Measurements from ENCODE around the gene SH3BGR.
A peak's percentile ranks its signal among the peaks of the same experiment; 100 is the strongest.
"Not testable (repeated sequence)": the region's sequence is repeated elsewhere in the genome, so short reads cannot be mapped to it uniquely, and the experiment has no call there.

The SH3BGR gene

DNA sequence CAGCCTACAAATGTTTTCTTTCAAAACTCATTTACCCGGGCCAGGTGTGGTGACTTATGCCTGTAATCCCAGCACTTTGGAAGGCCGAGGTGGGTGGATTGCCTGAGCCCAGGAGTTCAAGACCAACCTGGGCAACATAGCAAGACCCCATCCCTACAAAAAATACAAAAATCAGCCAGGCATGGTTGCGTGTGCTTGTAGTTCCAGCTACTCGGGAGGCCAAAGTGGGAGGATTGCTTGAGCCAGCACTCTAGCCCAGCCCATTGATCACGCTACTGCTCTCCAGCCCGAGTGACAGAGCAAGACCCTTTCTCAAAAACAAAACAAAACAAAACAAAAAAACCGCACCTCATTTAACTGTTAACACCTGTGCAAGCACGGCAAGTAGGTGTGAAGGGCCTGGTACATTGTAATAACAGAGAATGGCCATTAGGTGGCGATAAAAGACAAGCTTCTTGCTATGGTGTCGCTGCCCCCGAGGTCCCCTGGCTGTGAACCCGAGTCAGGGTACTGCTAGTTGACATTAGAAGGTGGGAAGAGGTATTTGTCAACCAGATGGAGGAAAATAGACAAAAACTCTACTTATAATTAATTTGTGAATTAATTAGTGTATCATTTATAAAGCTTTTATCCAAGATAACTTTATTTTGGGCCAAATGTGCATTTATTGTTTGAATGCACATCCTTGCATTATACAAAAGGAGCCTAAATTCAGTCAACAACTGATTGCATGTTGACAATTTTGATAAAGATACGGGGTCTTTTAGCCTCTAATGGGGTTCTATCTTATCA lies 66.5 kb downstream of the SH3BGR start:
- DNase-seq, result peak; percentile 57

DNA sequence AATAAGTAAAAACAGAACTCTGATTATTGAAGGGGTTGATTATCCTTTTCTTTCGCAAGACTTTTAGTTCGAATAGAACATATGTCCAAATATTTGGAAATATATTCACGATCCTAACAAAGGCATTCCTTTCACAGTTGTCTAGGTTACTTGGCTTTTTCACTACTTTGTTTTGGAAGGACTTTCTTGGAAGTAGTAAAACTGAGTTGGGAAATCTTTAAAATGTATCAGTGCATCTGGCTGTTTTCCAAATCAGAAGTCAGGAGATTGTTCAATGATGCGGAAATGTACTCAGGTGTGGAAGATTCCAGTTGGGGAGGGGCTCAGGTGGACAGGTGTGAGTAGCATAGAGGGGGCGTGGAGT lies 67.1 kb downstream of the SH3BGR start:
- DNase-seq, result no peak

GRCh38 chr21:39519835-39520234 lies 68.1 kb downstream of the SH3BGR start:
- DNase-seq, result no peak

- DNase-seq, result no peak
Observed at GRCh38 chr21:39523399-39523798, 71.6 kb downstream of the SH3BGR start.

- no peak for DNase-seq
Observed at GRCh38 chr21:39523915-39524314, 72.1 kb downstream of the SH3BGR start.

DNA sequence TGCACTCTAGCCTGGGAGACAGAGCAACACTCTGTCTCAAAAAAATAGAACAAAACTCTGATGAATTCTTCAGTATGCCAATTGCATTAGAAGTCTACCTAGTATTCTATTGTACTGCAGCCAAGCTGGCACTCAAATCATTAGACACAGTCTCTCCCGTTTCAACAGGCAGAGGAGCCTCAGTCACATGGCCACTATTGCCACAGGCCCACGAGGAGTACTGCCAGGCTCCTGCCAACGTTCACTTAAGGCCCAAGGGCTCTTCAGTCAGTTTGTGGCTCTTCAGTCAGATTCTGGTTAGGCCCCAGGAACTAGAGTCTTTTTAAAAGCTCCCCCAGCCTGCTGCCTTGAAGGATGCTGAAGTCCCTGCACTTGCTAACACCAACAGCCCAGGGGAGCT lies 73.4 kb downstream of the SH3BGR start:
- DNase-seq, result no peak

GRCh38 chr21:39525601-39526000 lies 73.8 kb downstream of the SH3BGR start:
- no peak for DNase-seq

DNA sequence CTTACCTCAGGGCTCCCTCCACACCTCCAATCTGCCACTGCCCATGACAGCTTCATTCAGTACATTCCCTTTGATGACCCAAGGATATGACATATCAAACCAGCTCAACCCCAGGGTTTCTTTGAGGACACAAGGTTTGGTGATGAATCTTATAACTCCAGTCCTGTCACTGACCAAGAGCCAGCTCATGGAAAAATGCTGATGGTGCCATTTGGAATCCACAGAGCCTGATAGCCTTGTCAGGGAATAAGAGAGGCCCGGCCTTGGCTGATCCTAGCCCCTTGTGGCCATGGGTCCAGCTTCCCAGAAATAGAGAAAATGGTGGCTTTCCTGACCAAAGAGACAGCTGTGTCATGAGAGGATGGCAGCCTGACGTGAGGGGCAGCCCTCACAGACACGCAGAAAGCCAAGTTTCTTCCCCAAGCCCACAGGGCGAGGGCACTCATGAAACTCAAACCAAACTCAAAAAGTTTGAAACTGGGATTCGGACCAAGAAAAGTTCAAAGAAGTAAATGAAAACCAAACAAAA lies 75.4 kb downstream of the SH3BGR start:
- no peak for DNase-seq

- no peak for DNase-seq
Observed at GRCh38 chr21:39527664-39528381, 76.1 kb downstream of the SH3BGR start.

- no peak for DNase-seq
Observed at GRCh38 chr21:39529026-39529425, 77.3 kb downstream of the SH3BGR start.

DNA sequence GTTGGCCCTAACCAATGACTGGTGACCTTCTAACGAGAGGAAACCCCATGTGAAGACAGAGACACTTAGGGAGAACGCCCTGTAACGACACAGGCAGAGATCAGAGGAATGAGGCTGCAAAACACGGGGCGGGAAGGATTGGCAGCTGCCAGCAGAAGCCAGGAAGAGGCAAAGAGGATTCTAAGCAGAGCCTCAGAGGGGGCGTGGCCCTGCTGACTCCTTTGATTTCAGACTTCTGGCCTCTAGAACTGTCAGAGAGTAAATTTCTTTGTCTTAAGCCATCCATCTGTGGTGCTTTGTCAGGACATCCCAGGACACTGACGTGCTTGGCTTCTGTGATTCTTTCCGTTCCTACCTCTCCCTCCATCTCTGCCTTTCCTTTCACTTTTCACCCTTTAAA lies 79.3 kb downstream of the SH3BGR start:
- no peak for DNase-seq

GRCh38 chr21:39531840-39532239 lies 80.1 kb downstream of the SH3BGR start:
- no peak for DNase-seq

GRCh38 chr21:39533545-39534380 lies 82.0 kb downstream of the SH3BGR start:
- no peak for DNase-seq

- no peak for DNase-seq
Observed at GRCh38 chr21:39535646-39536437, 84.1 kb downstream of the SH3BGR start.

GRCh38 chr21:39536835-39537234 lies 85.1 kb downstream of the SH3BGR start:
- DNase-seq, result no peak

GRCh38 chr21:39537571-39537970 lies 85.8 kb downstream of the SH3BGR start:
- DNase-seq, result no peak

DNA sequence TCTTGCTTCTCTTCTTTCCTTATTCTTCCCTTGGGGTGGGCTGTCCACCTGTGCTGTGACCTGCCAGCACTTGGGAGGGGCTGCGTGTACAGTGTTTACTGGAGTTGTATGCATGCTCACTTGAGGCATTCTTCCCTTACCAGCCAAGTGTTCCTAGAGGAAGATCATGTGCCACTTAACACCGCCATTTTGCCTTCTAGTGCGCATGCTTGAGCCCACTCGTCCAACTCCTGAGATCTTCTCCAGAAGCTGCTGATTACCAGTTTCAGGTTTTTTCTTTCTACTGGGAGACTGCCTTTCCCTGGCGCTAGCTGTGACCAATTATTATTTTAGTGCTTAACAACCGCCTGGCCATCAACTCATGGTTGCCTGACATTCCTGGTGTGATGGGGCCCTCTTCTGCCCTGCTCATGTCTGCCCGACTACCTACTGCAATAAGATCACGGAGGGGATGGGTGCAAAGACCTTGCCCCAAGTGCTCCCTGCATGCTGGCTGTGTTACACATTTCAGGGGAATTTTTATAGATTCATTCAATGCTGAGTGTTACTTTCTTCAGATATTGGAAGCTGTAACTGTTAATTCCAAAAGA lies 86.8 kb downstream of the SH3BGR start:
- no peak for DNase-seq

DNA sequence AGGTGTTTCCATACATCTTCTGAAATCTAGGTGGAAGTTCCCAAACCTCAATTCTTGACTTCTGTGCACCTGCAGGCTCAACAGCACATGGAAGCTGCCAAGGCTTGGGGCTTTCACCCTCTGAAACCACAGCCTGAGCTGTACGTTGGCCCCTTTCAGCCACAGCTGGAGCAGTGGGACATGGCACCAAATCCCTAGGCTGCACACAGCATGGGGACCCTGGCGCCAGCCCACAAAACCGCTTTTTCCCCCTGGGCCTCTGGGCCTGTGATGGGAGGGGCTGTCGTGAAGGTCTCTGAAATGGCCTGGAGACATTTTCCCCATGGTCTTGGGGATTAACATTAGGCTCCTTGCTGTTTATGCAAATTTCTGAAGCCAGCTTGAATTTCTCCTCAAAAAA lies 88.6 kb downstream of the SH3BGR start:
- not testable (repeated sequence) for DNase-seq

- no peak for DNase-seq
Observed at GRCh38 chr21:39542736-39543135, 91.0 kb downstream of the SH3BGR start.

DNA sequence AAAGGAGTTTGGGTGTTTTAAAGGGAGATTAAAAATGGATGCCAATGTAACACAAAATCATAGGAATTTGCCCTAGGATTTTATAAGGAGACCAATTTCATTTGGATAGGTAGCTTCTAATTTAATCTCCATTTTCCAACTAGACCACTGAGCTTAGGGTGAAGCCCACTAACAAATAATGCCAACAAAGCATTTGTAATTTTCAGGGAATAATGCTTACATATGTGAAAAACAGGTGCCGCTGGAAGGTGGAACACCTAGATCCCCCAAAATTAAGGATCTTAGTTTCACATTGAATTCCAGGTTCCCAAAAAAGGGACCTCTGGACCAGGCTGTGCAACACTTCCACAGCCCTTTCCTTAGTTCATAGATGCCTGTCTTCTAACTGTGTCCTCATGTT lies 94.8 kb downstream of the SH3BGR start:
- DNase-seq, result no peak

DNA sequence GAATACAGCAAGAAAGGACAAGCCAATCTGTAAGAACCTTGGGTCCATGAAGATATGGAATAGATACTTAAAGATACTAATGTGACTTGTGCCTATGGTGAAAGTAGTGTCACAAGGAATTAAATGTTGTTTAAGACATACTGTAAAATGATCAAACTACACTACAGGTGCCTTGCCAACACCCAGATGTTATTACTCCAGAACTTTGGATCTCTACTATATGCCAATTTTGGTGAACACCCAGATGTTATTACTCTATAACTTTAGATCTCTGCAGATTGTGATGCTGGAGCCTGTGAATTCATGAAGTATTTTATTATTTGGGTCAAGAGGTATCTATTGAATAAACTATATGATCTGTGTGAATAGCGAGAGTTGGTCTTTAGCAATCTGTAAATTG lies 101.1 kb downstream of the SH3BGR start:
- no peak for DNase-seq

GRCh38 chr21:39553331-39553730 lies 101.6 kb downstream of the SH3BGR start:
- DNase-seq, result no peak
